Type B pancreatic cell (in vitro differentiated cells): ENCODE results near the gene MROH2B. TPM values are rescaled to one million over a fixed set of nuclear protein-coding genes. Genes with fewer than 3 reads are reported as not detected.

ENCODE experiments used
- DNase-seq: peaks from one replicate; pipeline ENCODE4 v3.0.0; 2021; ENCODE audit warnings: mixed read lengths; ENCODE audit not compliant: unreplicated experiment; ENCODE audit errors: extremely low spot score
- H3K27ac Mint-ChIP-seq: 2 replicates; pipeline ENCODE4 v1.8.0; 2021; ENCODE audit warnings: mild to moderate bottlenecking, mixed read lengths
- H3K27me3 Mint-ChIP-seq: 2 replicates; pipeline ENCODE4 v1.8.0; 2021; ENCODE audit warnings: mixed read lengths
- H3K36me3 Mint-ChIP-seq: 2 replicates; pipeline ENCODE4 v1.8.0; 2021; ENCODE audit warnings: mixed read lengths
- H3K4me1 Mint-ChIP-seq: one replicate; pipeline ENCODE4 v1.8.0; 2021; ENCODE audit warnings: mixed read lengths; ENCODE audit not compliant: unreplicated experiment
- H3K4me3 Mint-ChIP-seq: 2 replicates; pipeline ENCODE4 v1.8.0; 2021; ENCODE audit warnings: mild to moderate bottlenecking, mixed read lengths
- H3K9me3 Mint-ChIP-seq: 2 replicates; pipeline ENCODE4 v1.8.0; 2021; ENCODE audit warnings: mixed read lengths
- total RNA-seq: library from RNA; stranded (reverse); gene quantifications from 2 replicates; pipeline ENCODE4 v1.2.1, GENCODE V29; 2021; ENCODE audit warnings: low replicate concordance
- TF ChIP-seq, protein P1 (sequence below): fragments of 200-600 bp; sonication (generic); conservative IDR thresholded peaks from 2 replicates; pipeline ENCODE4 v1.5.0; 2021; ENCODE audit warnings: antibody characterized with exemption, mild to moderate bottlenecking

The MROH2B gene
- total RNA-seq, 1 donor from 2014 or later, result not detected

DNA sequence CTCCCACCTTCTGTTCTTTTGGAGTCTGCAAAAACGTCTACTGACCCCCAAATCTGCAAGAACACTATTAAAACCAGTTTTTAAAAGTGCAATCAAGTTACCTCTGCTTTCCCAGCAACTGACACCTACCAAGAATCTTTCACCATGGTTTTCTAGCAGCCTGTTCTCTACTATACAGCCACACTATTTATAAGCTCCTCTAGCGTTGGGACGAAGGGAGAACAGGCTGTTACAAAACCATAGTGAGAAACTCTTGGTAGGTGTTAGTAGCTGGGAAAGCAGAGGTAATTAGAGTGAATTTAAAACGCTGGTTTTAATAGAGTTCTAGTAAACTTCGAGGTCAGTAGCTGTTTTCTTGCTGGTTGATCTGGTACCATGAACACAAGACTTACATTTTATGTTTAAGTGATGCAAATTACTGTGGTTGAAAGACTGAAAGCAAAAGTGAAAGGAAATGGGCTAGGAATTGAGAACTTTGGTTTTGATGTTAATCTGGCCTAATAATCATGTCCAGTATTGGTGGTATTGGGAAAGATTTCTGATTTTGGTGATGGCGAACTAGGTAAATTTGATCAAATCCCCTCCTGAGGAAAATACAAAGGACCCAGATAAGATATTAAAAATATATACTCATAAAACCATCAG is 5.3 kb downstream of the MROH2B start:
- TF ChIP-seq, protein P1, sequence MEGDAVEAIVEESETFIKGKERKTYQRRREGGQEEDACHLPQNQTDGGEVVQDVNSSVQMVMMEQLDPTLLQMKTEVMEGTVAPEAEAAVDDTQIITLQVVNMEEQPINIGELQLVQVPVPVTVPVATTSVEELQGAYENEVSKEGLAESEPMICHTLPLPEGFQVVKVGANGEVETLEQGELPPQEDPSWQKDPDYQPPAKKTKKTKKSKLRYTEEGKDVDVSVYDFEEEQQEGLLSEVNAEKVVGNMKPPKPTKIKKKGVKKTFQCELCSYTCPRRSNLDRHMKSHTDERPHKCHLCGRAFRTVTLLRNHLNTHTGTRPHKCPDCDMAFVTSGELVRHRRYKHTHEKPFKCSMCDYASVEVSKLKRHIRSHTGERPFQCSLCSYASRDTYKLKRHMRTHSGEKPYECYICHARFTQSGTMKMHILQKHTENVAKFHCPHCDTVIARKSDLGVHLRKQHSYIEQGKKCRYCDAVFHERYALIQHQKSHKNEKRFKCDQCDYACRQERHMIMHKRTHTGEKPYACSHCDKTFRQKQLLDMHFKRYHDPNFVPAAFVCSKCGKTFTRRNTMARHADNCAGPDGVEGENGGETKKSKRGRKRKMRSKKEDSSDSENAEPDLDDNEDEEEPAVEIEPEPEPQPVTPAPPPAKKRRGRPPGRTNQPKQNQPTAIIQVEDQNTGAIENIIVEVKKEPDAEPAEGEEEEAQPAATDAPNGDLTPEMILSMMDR, result no peak
- no peak overlapping the region for H3K27ac Mint-ChIP-seq
- H3K27me3 Mint-ChIP-seq, result no peaks in the 10 kb centered on the region
- no peaks in the 10 kb centered on the region for H3K36me3 Mint-ChIP-seq
- no peaks in the 10 kb centered on the region for H3K4me1 Mint-ChIP-seq
- H3K4me3 Mint-ChIP-seq, result no peak overlapping the region
- no peak for DNase-seq
- H3K9me3 Mint-ChIP-seq, result no peaks in the 10 kb centered on the region

DNA sequence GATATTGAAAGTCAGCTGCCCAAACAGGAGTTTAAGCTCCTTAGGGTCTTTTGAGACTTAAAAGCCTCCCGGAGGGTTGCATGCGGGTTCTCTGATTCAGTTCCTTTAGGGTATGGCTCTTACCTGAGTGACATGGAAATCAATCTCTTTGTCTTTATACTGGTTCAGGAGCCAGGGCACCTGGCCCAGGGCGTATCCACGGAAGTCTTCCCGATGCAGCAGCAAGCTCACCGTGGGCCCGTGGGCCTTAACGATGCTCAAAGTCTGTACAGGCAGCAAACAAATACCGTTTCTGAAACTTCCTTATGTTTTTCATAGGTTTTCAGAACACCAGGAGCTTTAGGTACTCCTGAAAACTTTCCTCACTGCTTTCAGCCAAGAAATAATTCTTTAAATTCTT is 13.2 kb downstream of the MROH2B start:
- H3K36me3 Mint-ChIP-seq, result no peaks in the 10 kb centered on the region
- DNase-seq, result no peak
- H3K4me1 Mint-ChIP-seq, result no peaks in the 10 kb centered on the region
- H3K27me3 Mint-ChIP-seq, result no peaks in the 10 kb centered on the region
- no peak overlapping the region for H3K27ac Mint-ChIP-seq
- no peaks in the 10 kb centered on the region for H3K9me3 Mint-ChIP-seq
- TF ChIP-seq, protein P1, result no peak
- H3K4me3 Mint-ChIP-seq, result no peak overlapping the region

DNA sequence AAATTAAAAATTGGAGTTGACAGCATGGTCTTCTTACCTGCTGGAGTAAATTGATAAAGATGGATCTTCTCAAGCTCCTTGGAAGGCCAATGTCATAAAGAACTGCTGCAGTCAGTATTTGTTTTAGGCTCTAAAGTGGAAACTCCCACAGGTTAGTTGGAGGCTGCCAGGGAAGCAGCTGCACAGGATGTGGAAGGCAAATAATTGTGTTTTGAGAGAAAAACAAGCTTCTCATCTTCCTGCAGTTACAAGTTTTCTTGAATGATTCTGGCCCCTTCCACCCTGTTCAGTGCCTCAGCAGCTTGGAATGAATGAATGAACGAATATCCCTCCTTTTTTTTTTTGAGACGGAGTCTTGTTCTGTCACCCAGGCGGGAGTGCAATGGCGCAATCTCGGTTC is 13.9 kb downstream of the MROH2B start:
- no peak overlapping the region for H3K4me3 Mint-ChIP-seq
- no peaks in the 10 kb centered on the region for H3K36me3 Mint-ChIP-seq
- H3K9me3 Mint-ChIP-seq, result no peaks in the 10 kb centered on the region
- no peaks in the 10 kb centered on the region for H3K4me1 Mint-ChIP-seq
- H3K27me3 Mint-ChIP-seq, result no peaks in the 10 kb centered on the region
- TF ChIP-seq, protein P1, result no peak
- DNase-seq, result no peak
- H3K27ac Mint-ChIP-seq, result no peak overlapping the region

DNA sequence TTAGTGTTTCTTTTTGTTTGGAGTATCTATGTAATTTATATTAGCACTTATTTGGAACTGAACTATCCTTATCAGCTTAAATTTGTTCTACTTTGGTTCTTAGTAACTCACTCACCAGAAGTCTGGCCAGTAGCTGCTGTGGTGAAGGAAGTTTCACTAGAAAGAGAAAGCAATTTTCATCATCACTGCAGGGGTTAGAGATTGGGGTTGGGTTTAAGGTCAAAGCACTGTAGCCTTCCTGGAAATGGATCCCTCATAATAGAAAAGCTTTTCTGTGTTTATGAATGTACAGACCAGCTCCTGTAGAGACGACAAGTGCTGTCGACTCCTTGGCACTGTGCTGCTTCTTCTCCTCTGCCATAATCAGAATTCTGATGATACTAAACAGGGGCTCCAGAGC is 22.2 kb downstream of the MROH2B start:
- no peak for DNase-seq
- TF ChIP-seq, protein P1, result no peak
- Mint-ChIP-seq H3K27ac (no peak overlapping the region), H3K9me3 (no peaks in the 10 kb centered on the region), H3K4me3 (no peak overlapping the region), H3K27me3 (no peaks in the 10 kb centered on the region), H3K4me1 (peaks cover 4% of the 10 kb centered on the region), H3K36me3 (no peaks in the 10 kb centered on the region)

DNA sequence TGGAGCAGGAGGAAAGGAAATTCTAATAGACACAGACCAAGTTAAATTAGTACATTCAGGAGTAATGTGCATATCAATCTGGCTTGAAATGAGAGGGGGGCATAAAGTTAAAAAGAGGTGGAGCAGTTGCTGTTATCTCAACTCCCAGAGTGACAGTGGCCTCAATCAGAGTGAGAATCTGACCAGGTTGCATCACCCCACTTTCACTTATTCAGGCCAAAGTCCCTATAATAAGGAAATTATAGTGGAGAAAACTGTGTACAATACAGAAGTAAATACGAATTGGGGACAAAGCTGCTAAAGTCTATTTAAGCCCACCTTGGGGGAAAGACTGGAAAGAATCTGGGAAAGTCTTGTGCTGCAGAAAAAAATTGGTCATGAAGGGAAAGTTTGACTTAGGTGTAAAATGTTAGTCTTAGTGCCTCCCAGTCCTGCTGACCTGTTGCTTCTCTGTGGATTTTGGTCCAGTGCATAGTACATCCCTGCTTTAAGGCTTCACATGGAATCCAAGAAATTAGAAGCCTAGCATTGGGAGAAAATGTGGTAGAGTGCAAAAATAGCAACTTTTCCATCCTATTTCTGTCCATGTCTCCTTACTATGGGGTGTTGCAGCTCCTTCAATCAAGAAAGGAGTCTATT is 27.9 kb downstream of the MROH2B start:
- DNase-seq, result no peak
- Mint-ChIP-seq H3K27me3 (no peaks in the 10 kb centered on the region), H3K9me3 (no peaks in the 10 kb centered on the region), H3K27ac (no peak overlapping the region), H3K4me3 (no peak overlapping the region), H3K4me1 (no peaks in the 10 kb centered on the region), H3K36me3 (no peaks in the 10 kb centered on the region)
- TF ChIP-seq, protein P1, result no peak
